GF-D8 (cell line): ENCODE results near the gene DNAAF8.

Experiments
- DNase-seq: peaks from one replicate; lab custom pipeline; 2025; lab: John Stamatoyannopoulos, UW

DNAAF8 gene

DNA sequence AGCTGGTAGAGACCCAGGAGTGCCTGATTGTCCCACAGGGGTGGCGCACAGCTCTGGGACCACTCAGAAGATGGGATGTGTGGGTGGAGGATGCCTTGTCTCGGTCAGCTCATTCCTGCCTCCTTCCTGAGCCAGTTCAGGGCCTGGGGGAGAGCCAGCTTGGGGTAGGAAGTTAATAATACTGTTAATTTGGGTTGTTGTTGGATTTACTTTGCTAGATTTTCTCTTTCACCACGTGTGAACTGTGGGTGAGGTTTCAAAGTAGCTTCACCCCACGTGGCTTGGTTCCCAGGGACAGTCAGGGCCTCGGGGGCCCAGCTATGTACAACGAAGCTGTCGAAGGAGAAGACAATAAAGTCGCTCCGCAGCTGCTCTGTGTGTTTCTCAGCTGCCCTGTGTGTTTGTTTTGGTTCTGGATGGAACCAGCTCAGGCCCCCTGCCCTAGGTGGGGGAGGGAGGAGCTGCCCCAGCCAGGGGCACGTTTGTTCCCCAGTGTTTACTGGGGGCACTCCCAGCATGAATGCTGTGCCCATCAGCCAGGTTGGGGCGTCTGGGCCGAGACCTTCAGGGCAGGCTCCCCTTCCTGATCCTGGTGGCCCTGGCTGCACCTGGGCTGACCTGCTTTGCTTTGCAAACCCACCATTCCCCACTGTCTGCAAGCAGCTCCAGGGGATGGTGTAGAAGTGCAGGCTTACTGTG, 38.7 kb upstream of the DNAAF8 start:
- DNase-seq = no peak

DNA sequence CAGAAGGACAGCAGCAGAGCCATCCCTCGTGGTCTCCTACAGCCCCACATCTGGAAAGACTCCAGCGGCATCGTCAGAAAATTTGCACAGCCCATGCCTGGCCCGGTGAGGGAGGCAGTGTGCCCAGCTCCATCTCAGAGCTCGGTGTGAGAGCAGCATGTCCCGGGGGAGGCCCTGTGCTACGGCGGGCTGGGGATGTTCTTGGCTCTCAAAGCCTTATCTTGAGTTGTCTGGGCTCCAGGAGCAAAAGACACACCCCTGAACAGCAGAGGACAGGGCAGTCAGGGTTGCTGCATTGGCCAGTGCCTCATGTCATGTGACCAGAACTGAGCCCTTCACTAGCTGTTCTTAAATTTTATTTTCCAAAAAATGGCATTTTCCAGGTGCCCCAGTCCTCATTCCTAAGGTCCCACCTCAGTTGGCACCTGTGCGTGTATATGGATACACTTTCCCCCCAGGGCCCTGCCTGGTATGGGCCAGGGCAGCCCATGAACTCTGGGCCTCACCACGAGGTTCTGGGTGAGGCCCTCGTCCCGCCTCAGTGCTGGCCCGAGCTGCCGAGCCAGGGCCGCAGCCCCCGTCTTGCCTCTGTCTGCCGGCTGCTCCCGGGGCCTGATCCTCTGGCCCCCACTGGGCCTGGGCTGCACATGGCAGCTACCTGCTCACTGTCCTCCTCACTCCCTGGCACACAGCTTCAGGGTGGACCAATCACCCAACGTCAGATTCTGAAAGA, 38.0 kb upstream of the DNAAF8 start:
- no peak for DNase-seq

DNA sequence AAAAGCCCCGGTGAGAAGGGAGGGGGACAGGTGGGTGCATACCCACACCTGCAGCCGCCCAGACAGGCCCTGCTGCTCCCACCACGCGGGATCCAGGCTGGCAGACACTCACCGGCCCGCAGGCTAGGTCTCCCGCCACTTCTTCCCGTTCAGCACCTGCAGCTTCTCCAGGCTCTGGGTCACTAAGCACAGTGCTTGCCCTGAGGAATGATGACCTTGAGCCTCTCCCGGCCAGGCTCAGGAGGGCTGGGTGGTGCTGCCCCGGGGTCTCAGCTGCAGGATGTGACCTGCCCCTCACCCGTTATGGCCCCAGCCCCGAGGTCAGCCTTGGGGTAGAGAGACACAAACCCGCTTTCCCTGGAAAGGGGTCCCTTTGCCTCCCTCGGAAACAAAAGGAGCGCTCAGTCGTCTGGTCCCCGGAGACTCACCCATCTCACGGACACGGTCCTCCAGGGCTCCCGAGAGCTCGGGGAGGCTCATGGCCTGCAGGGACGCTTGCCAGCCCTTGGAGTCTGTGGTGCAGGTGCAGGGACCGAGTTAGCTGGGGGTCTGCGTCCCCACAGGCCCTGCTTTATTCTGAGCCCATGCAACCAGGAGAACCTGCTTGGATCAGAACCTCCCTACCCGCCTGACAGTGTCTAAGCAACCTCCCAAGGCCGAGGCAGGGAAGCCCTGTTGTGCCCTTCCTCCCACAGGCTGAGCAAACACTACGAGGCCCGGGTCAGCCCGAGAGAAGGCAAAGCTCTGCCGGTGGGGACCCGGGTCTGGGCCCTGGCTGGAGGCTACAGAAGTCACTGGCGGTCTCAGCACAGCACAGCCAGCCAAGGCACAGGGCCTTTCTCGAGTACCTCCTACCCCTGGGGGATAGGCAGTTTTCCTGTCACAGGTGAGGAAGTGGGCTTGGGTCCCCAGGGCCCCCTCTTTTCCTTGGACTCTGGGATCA, 37.2 kb upstream of the DNAAF8 start:
- no peak for DNase-seq

DNA sequence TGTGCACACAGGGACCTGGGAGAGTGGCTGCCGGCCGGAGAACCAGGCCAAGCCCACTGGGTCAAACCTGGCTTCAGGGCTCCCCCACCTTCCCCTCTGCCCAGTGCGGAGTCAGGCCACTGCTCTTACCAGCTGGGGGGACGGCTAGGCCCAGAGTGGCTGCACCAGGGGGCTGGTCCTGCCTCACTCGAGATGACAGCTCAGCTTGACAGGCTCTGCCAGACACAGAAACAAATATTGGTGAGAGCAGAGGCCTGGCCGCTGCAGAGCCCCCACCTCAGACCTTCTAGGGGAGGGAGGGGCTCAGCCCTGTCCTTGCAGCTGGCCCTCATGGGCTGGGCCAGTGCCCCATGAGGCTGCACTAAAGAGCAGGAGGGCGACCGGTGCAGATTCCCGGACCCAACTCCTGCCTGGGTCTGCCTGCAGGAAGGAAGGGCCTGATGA, 36.5 kb upstream of the DNAAF8 start:
- no peak for DNase-seq

DNA sequence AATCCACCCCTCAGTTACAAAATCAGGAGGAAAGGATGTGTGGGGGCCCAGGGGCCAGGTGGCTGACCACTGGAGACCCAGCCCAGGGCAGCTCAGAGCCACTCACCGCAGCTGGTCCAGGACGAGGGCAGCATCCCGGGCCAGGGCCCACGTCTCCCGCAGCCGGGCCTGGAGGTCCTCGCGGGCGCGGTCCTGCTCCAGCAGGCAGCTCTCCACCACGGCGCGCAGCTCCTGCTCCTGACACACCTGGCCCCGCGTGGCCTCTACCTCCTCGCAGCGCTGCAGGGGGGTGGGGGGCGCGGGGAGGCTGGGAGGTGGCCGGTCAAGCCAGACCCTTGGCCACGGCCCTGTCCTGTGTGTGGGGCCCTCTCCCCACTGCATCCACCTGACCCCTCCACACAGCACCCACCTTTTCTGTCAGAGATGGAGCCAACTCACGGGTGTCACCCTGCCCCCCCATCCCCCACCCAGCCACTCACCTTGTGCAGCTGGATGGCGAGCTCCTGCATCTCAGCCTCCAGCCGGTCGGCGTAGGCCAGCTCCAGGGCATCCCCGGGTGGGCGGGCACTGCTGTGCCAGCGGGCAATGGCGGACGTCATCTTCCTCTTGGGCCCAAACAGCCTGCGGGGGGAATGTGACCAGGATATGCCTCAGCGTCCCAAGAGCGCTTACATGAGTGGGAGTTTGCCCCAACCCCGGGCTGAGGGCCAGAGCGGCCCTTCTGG, 35.9 kb upstream of the DNAAF8 start:
- DNase-seq = no peak

DNA sequence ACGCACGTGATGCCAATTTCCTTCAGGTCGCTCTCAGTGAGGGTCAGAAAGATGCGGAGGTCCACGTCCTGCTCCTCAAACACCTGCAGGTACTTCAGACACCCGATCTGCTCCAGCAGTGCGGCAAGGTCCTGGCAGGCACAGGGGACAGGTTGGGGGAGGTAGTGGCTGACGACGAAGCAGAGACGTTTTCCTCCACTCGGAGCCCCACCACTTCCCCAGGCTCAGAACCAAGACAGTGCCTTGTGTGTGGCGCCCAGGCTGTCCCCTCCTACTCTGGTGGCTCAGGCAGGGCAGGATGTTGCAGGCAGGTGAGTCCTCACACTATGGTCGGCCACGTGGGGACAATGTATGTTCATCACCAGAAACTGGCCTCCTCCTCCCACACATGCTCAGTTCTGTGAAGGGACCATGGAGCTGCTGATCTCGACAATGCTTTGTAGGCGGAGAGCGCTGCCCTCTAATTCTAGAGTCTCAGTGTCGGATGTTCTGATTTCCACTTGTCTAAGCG, 35.2 kb upstream of the DNAAF8 start:
- DNase-seq = no peak

DNA sequence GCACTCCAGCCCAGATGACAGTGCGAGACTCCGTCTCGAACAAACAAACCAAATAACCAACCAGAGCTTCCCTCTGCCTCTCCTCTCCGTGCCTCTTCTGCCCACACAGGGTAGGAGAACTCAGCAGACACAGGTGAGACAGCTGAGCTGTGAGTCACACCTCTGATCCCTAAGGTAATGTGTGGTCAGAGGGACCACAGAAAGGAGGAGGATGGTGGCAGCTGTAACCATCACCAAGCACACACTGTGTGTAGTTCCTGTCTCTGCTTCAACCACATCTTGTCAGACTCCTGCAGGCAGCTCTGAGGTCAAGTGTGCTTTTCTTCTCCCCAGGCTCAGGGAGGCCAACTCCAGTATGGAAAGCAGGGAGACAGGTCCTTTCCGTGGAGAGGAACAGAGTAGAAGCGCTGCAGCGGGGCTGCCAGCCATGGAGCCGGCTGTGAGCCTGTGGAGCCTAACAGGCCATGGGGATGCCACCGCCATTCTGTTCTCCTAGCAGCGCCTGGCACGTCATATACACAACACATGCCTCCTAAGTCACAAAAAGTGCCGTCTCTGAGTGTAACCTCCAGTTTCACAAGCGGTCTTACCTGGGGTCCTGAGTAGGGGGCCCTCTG, 33.8 kb upstream of the DNAAF8 start:
- DNase-seq = no peak

DNA sequence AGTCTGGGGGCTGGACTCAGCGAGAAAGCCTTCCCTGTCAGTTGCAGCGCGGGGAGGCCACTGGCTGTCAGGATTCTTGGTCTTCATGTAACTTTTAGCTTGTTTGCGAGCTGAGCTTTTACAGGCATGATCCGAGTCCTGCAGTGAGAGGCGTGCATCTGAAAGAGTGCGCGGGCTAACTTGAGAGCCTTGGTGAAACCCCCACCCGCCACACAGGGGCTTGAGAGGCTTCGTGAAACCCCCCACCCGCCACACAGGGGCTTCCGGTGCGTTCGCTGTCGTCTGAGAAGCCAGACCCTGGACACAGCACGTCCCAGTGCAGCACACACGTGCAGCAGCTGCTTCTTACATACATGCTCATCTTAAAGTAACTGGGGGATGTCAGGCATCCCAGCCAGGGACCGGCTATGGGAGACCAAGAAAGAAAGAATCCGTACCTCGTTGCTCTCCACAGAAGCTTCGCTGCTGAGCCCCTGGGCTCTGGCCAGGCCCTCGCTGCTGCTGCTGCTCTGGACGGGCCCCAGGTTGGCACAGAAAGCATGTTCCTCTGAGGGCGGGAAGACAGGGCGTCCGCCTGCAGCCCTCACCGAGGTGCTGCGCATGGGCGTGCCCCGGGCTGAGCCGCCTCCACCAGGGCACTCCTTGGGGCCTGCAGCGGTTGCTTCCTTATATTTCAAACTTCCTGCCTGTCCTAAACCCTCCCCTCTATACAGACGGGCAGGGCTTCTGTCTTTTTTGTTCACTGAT, 33.2 kb upstream of the DNAAF8 start:
- DNase-seq = no peak

DNA sequence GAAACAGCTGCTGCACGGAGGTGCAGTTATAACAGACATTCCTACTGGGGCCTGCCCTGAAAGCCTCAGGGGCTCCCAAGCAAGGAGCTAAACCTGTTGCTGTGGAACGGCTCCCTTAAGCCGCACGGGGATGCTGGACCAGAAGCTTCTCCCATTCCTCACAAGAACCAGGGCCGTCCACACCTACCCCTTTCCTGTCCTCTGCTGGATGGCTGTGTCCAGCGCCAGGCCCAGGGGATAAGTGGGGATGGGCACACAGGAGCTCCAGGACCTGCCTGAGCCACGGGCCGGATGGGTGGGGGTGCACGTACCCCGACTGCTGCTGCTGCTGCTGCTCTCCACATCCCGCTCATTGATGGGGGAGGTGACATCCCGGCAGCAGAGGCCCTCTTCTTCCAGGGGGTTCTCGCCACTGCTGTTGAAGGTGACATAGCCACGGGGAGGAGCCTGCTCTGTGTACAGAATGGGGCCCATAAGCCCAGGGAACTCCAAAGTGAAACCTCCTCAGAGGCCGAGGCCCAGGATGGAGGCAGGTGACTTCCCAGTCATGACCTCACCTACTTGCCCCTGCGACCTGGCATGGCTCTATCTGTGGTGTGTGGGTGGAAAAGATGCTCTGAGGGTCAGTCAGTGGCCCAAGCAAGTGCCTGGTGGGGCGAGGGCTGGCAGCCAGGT, 32.4 kb upstream of the DNAAF8 start:
- no peak for DNase-seq

DNA sequence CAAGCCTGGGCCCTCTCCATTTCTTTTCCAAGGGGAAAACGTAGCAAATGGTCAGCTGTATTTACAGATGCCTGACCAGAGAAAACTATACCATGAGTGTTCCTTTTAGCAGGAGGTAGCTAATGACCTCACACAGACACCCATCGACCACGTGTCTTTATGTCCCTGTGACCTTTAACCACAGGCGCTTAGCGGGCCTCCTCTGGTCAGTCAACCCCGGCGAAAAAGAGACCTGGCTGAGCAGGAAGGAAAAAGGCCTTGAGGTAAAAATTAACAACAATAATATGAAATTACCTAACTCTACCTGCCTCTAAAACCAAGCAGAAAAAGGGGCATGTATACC, 31.9 kb upstream of the DNAAF8 start:
- no peak for DNase-seq

DNA sequence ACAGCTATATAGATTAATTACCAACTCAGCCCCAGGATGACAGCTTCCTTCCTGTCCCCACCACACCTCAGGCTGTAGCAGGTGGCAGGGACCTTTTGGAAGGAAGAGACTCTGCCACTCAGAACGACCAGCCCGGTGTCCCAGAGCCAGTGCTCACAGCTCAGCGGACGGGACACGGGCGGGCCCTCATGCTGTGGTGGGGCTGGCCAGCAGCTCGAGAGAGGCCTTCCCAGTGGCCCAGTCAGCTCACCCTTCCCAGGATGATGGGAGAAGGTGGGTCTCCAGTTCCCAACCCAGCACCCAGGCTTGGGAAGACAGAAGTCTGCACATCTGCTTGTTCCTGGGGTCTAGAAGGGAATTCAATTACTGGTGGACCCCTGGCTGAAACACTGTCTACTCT, 30.4 kb upstream of the DNAAF8 start:
- DNase-seq = no peak

DNA sequence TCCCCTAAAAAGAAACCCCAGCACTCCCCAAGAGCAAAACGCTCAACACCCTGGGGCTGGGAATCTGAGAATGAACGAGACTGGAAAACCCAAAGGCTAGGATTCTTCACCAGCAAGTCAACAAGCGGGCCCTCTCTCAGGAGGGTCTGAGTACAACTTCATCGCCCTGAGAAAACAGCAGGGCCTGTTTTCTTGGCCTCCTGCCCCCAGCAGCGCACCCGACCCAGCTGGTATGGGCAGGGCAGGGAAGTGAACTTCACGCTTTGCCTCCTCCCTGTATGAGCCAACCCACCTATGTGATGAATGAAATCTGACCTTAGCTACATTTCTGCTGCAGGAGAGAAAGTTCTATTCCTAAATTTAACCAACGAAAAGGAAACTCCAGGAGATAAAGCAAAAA, 29.8 kb upstream of the DNAAF8 start:
- DNase-seq = no peak

DNA sequence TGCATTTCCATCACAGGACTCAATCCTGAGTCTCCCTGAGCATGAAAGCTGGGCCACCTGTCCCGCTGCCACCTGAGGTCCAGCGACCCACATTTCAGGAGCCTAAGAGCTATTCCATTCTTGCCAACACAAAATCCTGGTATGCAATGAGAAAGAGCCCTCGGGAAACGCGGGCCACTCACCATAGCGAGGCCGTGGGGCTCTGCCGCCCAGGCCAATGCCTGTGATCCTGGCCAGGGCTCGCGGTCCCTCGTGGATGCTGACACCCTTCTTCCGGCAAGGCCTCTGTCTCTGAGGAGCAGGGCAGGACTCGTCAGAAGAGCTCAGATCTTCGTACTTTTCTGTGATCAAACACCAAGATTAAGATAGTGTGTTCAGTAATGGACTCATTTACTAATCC, 29.4 kb upstream of the DNAAF8 start:
- no peak for DNase-seq

DNA sequence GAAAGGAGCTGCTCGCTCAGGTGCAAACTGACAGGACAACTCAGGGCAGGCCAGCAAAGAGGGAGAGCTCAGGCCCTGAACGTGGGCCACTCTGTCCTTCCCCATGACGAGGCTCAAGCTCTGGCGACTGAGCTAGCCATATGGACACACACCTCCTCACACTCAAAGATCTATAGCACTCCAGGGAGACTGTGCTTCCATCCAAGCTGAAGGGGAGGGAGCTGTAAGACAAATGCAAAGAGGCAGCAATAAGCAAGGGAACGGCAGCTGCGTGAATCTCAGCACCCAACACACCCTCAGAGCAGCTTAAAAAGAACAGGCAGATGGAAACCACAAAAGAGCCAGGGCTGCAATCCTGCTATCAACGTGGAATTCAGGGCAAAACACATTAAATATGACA, 27.5 kb upstream of the DNAAF8 start:
- no peak for DNase-seq

DNA sequence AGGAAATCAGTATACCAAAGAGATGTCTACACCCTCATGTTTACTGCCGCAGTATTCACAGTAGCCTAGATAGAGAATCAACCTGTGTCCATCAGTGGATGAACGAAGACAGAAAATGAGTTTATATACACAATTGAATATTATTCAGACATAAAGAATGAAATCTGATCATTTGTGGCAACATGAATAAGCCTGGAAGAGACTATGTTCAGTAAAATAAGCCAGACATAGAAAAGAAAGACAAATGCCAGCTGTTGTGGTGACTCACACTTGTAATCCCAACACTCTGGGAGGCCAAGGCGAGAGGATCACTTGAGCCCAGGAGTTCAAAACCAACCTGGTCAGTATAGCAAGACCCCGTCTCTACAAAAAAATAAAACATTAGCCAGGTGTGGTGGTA, 24.9 kb upstream of the DNAAF8 start:
- DNase-seq = no peak

DNA sequence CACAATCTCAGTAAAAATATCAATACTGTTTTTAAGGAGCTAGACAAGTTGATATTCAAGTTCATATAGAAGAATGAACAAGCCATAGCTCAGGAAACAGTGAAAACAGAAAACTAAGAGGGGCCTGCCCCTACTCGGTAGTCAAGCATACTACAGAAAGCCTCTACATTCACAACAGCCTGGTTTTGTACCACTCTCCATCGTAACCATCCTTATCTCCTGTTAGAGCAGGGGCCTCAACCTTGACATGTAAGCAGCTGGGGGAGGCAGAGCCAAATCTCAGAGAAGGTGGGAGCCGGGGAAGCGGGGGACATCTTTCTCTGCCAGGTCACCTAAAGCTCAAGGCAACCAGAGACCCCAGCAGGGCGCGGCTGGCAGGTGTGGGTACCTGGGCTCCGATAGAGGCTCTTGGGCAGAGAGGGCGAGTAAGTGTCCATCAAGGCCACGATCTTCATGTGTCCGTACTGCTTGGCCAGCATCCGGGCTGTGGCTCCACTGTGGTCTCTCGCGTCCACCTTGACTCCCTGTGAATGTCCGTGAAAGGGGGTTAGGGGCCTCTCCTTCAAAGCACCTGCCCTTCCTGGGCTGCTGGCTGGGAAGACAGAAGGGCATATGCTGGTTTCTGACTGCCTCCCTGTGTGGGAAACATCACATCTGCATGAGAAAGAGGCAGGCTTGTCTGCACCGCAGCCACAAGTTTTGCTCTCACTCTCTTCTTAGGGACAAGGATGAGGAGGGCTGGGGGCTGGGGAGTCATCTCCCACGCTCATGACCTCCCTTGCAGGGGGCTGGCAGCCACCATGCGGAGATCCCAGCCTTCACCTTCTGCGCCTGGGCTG, 20.5 kb upstream of the DNAAF8 start:
- no peak for DNase-seq

DNA sequence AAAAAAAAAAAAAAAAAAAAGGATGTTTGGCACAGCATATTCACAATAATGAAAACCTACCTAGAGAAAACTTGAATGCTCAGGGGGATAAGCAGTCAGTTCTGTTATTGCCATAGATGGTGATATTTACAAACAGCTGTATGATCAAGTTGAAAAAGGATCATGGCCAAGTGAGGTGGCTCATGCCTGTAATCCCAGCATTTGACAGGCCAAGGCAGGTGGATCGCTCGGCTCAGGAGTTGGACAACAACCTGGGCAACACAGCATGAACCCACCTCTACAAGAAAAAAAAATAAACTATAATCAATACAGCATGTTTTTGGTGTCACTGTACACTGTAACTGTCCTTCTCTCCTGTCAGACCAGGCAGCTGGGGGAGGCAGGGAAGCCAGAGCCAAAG, 19.3 kb upstream of the DNAAF8 start:
- DNase-seq = no peak

DNA sequence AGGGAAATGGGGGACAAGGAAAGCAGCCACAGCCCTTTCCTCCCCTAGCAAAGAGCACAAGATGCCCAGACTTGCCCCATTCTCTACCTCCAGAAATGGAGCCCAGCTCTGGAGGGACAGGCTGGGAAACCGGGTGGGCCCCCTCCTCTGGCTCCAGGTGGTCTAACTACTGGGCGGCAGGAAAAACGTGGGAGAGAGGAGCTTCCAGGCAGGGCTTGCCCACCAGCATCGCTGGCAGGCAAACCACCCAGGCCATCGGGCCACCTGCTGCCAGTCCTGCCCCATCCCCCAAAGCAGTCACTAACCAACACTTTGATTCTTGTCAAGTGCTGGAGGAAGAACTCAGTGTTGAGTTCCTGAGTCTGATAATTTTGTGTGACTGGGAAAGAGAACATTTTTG, 15.9 kb upstream of the DNAAF8 start:
- DNase-seq = no peak

DNA sequence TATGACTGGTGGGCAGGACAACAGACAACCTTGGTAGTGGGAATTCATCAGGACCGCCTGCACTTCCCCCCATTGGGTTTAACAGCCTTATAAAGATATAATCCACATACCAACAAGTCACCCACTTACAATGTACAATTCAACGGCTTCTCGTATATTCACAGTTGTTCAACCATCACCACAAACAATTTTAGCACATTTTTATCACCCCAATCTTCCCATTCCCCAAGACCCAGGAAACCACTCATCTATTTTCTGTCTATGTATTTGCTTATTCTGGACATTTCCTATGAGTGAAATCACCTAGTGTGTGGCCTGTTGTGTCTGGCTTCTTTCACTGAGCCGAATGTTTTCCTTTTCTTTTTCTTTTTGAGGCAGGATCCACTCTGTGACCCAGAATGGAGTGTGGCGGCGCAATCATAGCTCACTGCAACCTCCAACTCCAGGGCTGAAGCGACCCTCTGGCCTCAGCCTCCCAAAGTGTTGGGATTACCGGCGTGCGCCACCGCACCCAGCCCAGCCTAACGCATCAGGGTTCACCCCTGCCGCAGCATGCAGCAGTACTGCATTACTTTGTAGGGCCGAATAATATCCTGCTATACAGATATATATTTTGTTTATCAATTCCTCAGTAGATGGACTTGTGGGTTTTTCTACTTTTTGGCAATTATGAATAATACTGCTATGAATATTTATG, 11.1 kb upstream of the DNAAF8 start:
- no peak for DNase-seq
